ENCODE data around the gene PKHD1.

The PKHD1 gene

GRCh38 chr6:52106994-52107393 is 19.6 kb upstream of the PKHD1 start:
- TF ChIP-seq REST (IDR thresholded peaks at IDR 0.05; ENCODE audit: insufficient read depth in 1 of 2, low read depth in 2 of 2, low read length in 2 of 2) (no peak), POLR2AphosphoS5 (IDR thresholded peaks at IDR 0.05; ENCODE audit: low read depth, low read length) (no peak), FOXP2 (optimal IDR thresholded peaks at IDR 0.05; ENCODE audit: borderline replicate concordance, extremely low read depth, extremely low read length, insufficient read depth) (no peak), SIN3A (IDR thresholded peaks at IDR 0.05; ENCODE audit: borderline replicate concordance, insufficient read depth, low read length) (no peak), TAF1 (IDR thresholded peaks at IDR 0.05; ENCODE audit: borderline replicate concordance, insufficient read depth, low read length) (no peak)

DNA sequence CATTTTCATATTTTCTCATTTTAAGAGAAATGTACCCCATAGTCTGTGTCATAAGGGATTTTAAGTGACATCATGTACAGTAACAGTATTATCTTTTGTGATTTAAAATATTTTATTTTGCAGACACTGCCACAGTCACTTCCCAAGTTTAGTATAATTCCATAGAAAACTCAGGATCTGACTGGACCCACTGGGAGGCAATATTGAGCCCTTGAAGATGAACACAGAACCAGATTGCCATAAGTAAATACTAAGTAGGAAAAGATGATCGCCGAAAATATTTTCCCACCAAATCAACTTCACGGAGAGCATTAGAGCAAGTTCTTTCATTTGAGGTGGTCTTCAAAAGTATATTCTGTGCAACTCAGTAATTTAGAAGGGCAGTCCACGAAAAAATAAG is 17.6 kb upstream of the PKHD1 start:
- TF ChIP-seq TAF1 (IDR thresholded peaks at IDR 0.05; ENCODE audit: borderline replicate concordance, insufficient read depth, low read length) (no peak), REST (IDR thresholded peaks at IDR 0.05; ENCODE audit: insufficient read depth in 1 of 2, low read depth in 2 of 2, low read length in 2 of 2) (no peak), SIN3A (IDR thresholded peaks at IDR 0.05; ENCODE audit: borderline replicate concordance, insufficient read depth, low read length) (no peak), FOXP2 (optimal IDR thresholded peaks at IDR 0.05; ENCODE audit: borderline replicate concordance, extremely low read depth, extremely low read length, insufficient read depth) (no peak), POLR2AphosphoS5 (IDR thresholded peaks at IDR 0.05; ENCODE audit: low read depth, low read length) (no peak)

- TF ChIP-seq FOXP2 (optimal IDR thresholded peaks at IDR 0.05; ENCODE audit: borderline replicate concordance, extremely low read depth, extremely low read length, insufficient read depth) (no peak), POLR2AphosphoS5 (IDR thresholded peaks at IDR 0.05; ENCODE audit: low read depth, low read length) (no peak), SIN3A (IDR thresholded peaks at IDR 0.05; ENCODE audit: borderline replicate concordance, insufficient read depth, low read length) (no peak), REST (IDR thresholded peaks at IDR 0.05; ENCODE audit: insufficient read depth in 1 of 2, low read depth in 2 of 2, low read length in 2 of 2) (no peak), TAF1 (IDR thresholded peaks at IDR 0.05; ENCODE audit: borderline replicate concordance, insufficient read depth, low read length) (no peak)
Measured at GRCh38 chr6:52103623-52104022, 16.2 kb upstream of the PKHD1 start.

GRCh38 chr6:52102405-52102804 is 15.0 kb upstream of the PKHD1 start:
- TF ChIP-seq SIN3A (IDR thresholded peaks at IDR 0.05; ENCODE audit: borderline replicate concordance, insufficient read depth, low read length) (no peak), POLR2AphosphoS5 (IDR thresholded peaks at IDR 0.05; ENCODE audit: low read depth, low read length) (no peak), REST (IDR thresholded peaks at IDR 0.05; ENCODE audit: insufficient read depth in 1 of 2, low read depth in 2 of 2, low read length in 2 of 2) (no peak), TAF1 (IDR thresholded peaks at IDR 0.05; ENCODE audit: borderline replicate concordance, insufficient read depth, low read length) (no peak), FOXP2 (optimal IDR thresholded peaks at IDR 0.05; ENCODE audit: borderline replicate concordance, extremely low read depth, extremely low read length, insufficient read depth) (no peak)

DNA sequence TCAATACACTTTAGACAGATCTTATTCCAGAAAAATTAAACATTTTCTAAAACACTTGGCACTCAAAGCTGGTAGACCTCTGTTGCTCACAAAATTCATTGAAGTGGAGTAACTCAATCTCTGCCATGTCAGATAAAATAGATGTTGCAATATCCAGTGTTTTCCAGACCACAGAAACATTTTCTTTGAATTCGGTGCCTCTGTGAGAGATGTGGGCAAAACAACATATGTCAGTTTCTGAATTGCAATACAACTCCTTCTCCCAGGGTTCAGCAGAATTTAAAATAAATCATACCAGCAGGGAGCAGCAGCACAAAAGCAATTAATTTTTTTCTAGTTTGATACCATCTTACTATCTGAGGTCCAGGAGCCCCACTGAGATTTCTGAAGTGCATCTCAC is 11.3 kb upstream of the PKHD1 start:
- TF ChIP-seq POLR2AphosphoS5 (IDR thresholded peaks at IDR 0.05; ENCODE audit: low read depth, low read length) (no peak), SIN3A (IDR thresholded peaks at IDR 0.05; ENCODE audit: borderline replicate concordance, insufficient read depth, low read length) (no peak), FOXP2 (optimal IDR thresholded peaks at IDR 0.05; ENCODE audit: borderline replicate concordance, extremely low read depth, extremely low read length, insufficient read depth) (no peak)
